Activated CD4-positive, CD25-positive, alpha-beta regulatory T cell treated with anti-CD3 and anti-CD28 coated beads, Interleukin-2, amount 50 U/mL, for 24 hours (primary cell): ENCODE data around the gene CNTN2.

Source experiments
- ATAC-seq, 2 donors: fragments of 150-1000 bp; cut with Tn5 transposase; one replicate each; pipeline ENCODE4 v1.10.0; 2021; ENCODE audit warnings: mild to moderate bottlenecking in 1 of 2, moderate library complexity in 1 of 2

The CNTN2 gene

GRCh38 chr1:205025239-205025638 lies 17.8 kb upstream of the CNTN2 start:
- no peak for ATAC-seq

- no peak for ATAC-seq
Measured at GRCh38 chr1:205026181-205026580, 16.8 kb upstream of the CNTN2 start.

- no peak for ATAC-seq
Measured at GRCh38 chr1:205028390-205028789, 14.6 kb upstream of the CNTN2 start.

GRCh38 chr1:205028924-205029323 lies 14.1 kb upstream of the CNTN2 start:
- no peak for ATAC-seq

- ATAC-seq = no peak
Measured at GRCh38 chr1:205030241-205030640, 12.8 kb upstream of the CNTN2 start.

- no peak for ATAC-seq
Measured at GRCh38 chr1:205030896-205031295, 12.1 kb upstream of the CNTN2 start.

GRCh38 chr1:205032508-205032907 lies 10.5 kb upstream of the CNTN2 start:
- ATAC-seq = no peak

- ATAC-seq = no peak
Measured at GRCh38 chr1:205037539-205037938, 5.5 kb upstream of the CNTN2 start.

GRCh38 chr1:205038132-205038786 lies 4.8 kb upstream of the CNTN2 start:
- no peak for ATAC-seq

- ATAC-seq = no peak
Measured at GRCh38 chr1:205041001-205041715, 1.9 kb upstream of the CNTN2 start.

- ATAC-seq = no peak
Measured at GRCh38 chr1:205041998-205042910, 758 bp upstream of the CNTN2 start.

- ATAC-seq = no peak
Measured at GRCh38 chr1:205043866-205044265, 854 bp downstream of the CNTN2 start.

GRCh38 chr1:205044741-205045140 lies 1.7 kb downstream of the CNTN2 start:
- ATAC-seq = no peak

GRCh38 chr1:205045146-205045545 lies 2.1 kb downstream of the CNTN2 start:
- ATAC-seq = no peak

GRCh38 chr1:205046870-205047269 lies 3.9 kb downstream of the CNTN2 start:
- no peak for ATAC-seq

GRCh38 chr1:205047764-205048231 lies 4.8 kb downstream of the CNTN2 start:
- ATAC-seq = no peak

GRCh38 chr1:205048382-205048781 lies 5.4 kb downstream of the CNTN2 start:
- ATAC-seq = no peak

GRCh38 chr1:205049479-205049878 lies 6.5 kb downstream of the CNTN2 start:
- ATAC-seq = no peak

- ATAC-seq = no peak
Measured at GRCh38 chr1:205052690-205053089, 9.7 kb downstream of the CNTN2 start.

- no peak for ATAC-seq
Measured at GRCh38 chr1:205053296-205053695, 10.3 kb downstream of the CNTN2 start.

GRCh38 chr1:205054013-205054412 lies 11.0 kb downstream of the CNTN2 start:
- ATAC-seq = no peak

- no peak for ATAC-seq
Measured at GRCh38 chr1:205056188-205056611, 13.2 kb downstream of the CNTN2 start.

- ATAC-seq = no peak
Measured at GRCh38 chr1:205056956-205057568, 14.1 kb downstream of the CNTN2 start.
